ENCODE measurements around the gene CUX1.

DNA sequence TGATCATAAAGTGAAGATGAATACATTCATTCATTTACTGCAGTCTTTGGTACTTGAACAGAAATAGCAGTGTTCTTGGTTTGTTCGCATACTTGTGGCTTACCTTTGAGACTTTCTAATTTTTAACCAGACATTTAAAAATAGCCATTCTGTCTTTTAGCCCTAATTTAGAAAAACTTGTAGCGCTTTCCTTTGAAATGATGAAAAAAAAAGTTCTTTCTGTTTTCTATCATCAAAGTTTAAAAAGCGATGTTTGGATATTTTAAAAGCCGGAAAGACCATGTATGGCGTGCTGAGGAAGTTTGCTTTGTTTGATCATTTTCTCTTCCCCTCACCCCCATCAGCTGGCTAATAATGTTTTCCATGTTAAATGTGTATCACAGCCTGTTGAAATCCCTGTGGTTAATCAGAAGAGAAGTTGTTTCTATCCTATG lies 116.3 kb downstream of the CUX1 start:
- no peak for TF ChIP-seq CTCF (IDR thresholded peaks at IDR 0.05)
- TF ChIP-seq POLR2A (IDR thresholded peaks at IDR 0.05) = no peak
